MCF 10A (cell line): ENCODE data around the gene SMARCD3. TPM values are rescaled to one million over a fixed set of nuclear protein-coding genes. Genes with fewer than 3 reads are reported as not detected.

Source experiments
- BruUV-seq: library from RNA; stranded (reverse); fragments of 400-500 nt; replicated peaks from 2 replicates; lab custom pipeline; 2021; lab: Mats Ljungman, UMichigan
- CTCF ChIA-PET: fragments of 300-600 bp; sonication (Branson Sonifier 250); formaldehyde crosslinking; extraction: SDS; loops from one replicate; lab custom pipeline; 2021; ENCODE audit warnings: antibody characterized with exemption, inconsistent platforms; lab: Yijun Ruan, JAX
- POLR2A ChIA-PET: fragments of 300-600, 350-650 bp; sonication (Branson Sonifier 250); formaldehyde crosslinking; extraction: SDS; loops from one replicate; lab custom pipeline; 2020; ENCODE audit warnings: antibody characterized with exemption, inconsistent platforms; lab: Yijun Ruan, JAX
- DNase-seq: peaks from one replicate; pipeline ENCODE4 v3.0.0-alpha.2; 2018; ENCODE audit not compliant: unreplicated experiment
- H3K27ac Mint-ChIP-seq: one replicate; pipeline ENCODE4 v1.8.0; 2022; ENCODE audit warnings: mild to moderate bottlenecking, low read depth, mixed read lengths; ENCODE audit not compliant: unreplicated experiment
- H3K27me3 Mint-ChIP-seq: one replicate; pipeline ENCODE4 v1.8.0; 2022; ENCODE audit warnings: mixed read lengths; ENCODE audit not compliant: insufficient read depth, unreplicated experiment
- H3K36me3 Mint-ChIP-seq: one replicate; pipeline ENCODE4 v1.8.0; 2022; ENCODE audit warnings: mild to moderate bottlenecking, moderate library complexity, mixed read lengths; ENCODE audit not compliant: insufficient read depth, unreplicated experiment
- H3K4me1 Mint-ChIP-seq: one replicate; pipeline ENCODE4 v1.8.0; 2022; ENCODE audit warnings: mixed read lengths; ENCODE audit not compliant: insufficient read depth, unreplicated experiment
- H3K4me3 Mint-ChIP-seq: one replicate; pipeline ENCODE4 v1.8.0; 2022; ENCODE audit warnings: mild to moderate bottlenecking, moderate library complexity, mixed read lengths; ENCODE audit not compliant: unreplicated experiment
- H3K9me3 Mint-ChIP-seq: one replicate; pipeline ENCODE4 v1.8.0; 2022; ENCODE audit warnings: mixed read lengths; ENCODE audit not compliant: unreplicated experiment
- CTCF ChIP-seq: fragments of 200-600 bp; IDR thresholded peaks from one replicate; pipeline ENCODE4 v1.8.0; 2022; ENCODE audit warnings: antibody characterized with exemption, mild to moderate bottlenecking; ENCODE audit not compliant: unreplicated experiment
- intact Hi-C: fragments of 100-400 bp; cut with micrococcal nuclease; formaldehyde crosslinking; loops from 2 replicates; pipeline ENCODE4 v1.14.1; 2022
- total RNA-seq: library from RNA; stranded (reverse); gene quantifications from 2 replicates; pipeline ENCODE4 v1.2.3, GENCODE V29; 2022

The SMARCD3 gene
- total RNA-seq, 1 experiment from 2014 or later: 3.8 TPM

DNA sequence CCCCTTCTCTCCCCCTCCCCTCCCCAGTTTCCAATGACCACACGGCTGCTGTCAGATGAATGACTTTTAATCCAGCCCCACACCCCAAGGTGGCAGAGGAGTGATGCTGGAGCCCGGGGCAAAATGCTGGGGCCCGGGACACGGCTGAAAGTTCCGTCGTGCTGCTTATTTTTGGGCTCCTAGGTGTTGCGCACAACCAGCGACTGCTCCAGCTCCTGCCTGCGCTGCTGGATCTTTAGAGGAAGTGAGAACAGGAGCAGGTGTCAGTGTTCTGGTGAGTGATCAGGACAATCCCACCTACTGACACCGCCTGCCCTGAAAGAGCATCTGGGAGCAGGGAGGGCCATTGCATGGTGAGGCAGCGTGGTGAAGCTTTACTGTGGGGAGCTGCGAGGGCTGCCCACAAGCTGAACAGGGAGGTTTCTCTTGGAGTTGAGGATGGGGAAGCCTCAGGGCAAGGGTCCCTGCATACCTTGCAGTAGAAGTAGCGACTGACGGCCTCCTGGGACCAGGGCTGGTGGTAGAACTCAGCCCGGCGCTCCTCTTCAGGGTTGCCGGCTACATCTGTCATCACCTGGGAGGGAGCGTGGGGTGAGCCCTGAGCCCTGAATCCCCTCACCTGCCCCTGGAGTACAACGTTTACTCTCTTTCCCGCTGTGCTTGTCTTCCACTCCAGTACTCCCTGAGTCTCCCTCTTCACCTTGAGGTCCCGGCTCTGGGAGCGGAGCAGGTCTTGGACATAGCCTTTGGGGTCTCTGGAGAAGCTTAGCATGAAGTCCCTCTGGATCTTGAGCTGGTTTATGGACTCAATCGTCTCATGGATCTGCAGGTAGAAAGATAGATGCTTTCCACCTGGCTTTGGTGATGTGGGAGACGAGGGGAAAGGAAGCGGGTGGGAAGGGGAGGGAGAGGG lies 9.3 kb downstream of the SMARCD3 start:
- Mint-ChIP-seq H3K4me3 (no peak overlapping the region), H3K27ac (no peak overlapping the region), H3K9me3 (no peaks in the 10 kb centered on the region), H3K36me3 (peaks cover 53% of the 10 kb centered on the region), H3K4me1 (no peaks in the 10 kb centered on the region), H3K27me3 (no peaks in the 10 kb centered on the region)
- intact Hi-C loops: no loop called here
- ChIA-PET POLR2A (interaction anchor here (1.1 kb wide), 1 partner anchor 12 kb away, joined by 3 read pairs; the partner anchor contains the start of gene ABCF2), CTCF (interaction anchor here (0.6 to 1.6 kb wide), 2 partner anchors 115 to 123 kb away, joined by 3 read pairs; no protein-coding TSS in a partner anchor)
- no peak for TF ChIP-seq CTCF
- DNase-seq: no peak
- BruUV-seq: no TSS peak

DNA sequence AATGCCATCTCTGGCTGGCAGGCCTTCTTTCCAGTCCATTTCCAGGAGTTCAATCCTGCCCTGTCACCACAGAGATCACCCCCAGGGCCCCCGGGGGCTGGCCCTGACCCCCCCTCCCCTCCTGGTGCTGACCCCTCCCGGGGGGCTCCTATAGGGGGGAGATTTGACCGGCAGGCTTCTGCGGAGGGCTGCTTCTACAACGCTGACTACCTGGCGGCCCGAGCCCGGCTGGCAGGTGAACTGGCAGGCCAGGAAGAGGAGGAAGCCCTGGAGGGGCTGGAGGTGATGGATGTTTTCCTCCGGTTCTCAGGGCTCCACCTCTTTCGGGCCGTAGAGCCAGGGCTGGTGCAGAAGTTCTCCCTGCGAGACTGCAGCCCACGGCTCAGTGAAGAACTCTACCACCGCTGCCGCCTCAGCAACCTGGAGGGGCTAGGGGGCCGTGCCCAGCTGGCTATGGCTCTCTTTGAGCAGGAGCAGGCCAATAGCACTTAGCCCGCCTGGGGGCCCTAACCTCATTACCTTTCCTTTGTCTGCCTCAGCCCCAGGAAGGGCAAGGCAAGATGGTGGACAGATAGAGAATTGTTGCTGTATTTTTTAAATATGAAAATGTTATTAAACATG lies 10.2 kb downstream of the SMARCD3 start:
- Mint-ChIP-seq H3K4me3 (no peak overlapping the region), H3K27ac (no peak overlapping the region), H3K27me3 (no peaks in the 10 kb centered on the region), H3K9me3 (no peaks in the 10 kb centered on the region), H3K36me3 (peaks cover 54% of the 10 kb centered on the region), H3K4me1 (peaks cover 5% of the 10 kb centered on the region)
- BruUV-seq: no TSS peak
- TF ChIP-seq CTCF: no peak
- DNase-seq: no peak
- intact Hi-C loops: no loop called here
- CTCF ChIA-PET: interaction anchor here (1.6 kb wide), 1 partner anchor 114 kb away, joined by 3 read pairs; no protein-coding TSS in a partner anchor
- POLR2A ChIA-PET: interaction anchor here (1.1 kb wide), 1 partner anchor 11 kb away, joined by 3 read pairs; the partner anchor contains the start of gene ABCF2

GRCh38 chr7:151237244-151238189 lies 11.0 kb downstream of the SMARCD3 start:
- no peaks in the 10 kb centered on the region for H3K9me3 Mint-ChIP-seq
- ChIA-PET CTCF (interaction anchor here (0.6 to 1.3 kb wide), 2 partner anchors 78 to 180 kb away, joined by 3 to 4 read pairs; partner anchors contain the start of gene CDK5), POLR2A (interaction anchor here (1.0 to 1.1 kb wide), 2 partner anchors 11 to 14 kb away, joined by 3 to 4 read pairs; partner anchors contain the start of gene ABCF2)
- H3K36me3 Mint-ChIP-seq: peaks cover 56% of the 10 kb centered on the region
- H3K27ac Mint-ChIP-seq: no peak overlapping the region
- no peak for DNase-seq
- no TSS peak for BruUV-seq
- intact Hi-C loops: no loop called here
- no peak overlapping the region for H3K4me3 Mint-ChIP-seq
- TF ChIP-seq CTCF: no peak
- peaks cover 5% of the 10 kb centered on the region for H3K4me1 Mint-ChIP-seq
- no peaks in the 10 kb centered on the region for H3K27me3 Mint-ChIP-seq
